ENCODE data around the gene PTPRJ.

DNA sequence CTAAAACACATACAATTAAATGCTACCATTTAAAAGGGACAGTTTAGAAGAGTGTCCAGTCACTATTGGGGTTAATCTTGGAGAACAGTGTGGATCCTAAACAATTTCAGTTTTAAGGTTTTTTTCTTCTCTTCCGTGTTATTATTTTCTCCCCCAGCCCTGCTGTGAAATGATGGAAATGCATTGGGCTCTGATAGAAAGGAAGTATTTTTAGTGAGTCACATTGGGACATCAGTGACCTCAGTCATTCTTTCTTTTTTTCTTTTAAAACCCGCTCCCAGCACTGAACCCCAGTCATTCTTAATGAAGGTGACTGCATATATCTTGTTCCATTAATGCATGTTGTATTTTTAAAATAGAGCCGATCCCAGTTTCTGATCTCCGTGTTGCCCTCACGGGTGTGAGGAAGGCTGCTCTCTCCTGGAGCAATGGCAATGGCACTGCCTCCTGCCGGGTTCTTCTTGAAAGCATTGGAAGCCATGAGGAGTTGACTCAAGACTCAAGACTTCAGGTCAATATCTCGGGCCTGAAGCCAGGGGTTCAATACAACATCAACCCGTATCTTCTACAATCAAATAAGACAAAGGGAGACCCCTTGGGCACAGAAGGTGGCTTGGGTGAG lies 143.0 kb downstream of the PTPRJ start:
- TF ChIP-seq, protein P1, sequence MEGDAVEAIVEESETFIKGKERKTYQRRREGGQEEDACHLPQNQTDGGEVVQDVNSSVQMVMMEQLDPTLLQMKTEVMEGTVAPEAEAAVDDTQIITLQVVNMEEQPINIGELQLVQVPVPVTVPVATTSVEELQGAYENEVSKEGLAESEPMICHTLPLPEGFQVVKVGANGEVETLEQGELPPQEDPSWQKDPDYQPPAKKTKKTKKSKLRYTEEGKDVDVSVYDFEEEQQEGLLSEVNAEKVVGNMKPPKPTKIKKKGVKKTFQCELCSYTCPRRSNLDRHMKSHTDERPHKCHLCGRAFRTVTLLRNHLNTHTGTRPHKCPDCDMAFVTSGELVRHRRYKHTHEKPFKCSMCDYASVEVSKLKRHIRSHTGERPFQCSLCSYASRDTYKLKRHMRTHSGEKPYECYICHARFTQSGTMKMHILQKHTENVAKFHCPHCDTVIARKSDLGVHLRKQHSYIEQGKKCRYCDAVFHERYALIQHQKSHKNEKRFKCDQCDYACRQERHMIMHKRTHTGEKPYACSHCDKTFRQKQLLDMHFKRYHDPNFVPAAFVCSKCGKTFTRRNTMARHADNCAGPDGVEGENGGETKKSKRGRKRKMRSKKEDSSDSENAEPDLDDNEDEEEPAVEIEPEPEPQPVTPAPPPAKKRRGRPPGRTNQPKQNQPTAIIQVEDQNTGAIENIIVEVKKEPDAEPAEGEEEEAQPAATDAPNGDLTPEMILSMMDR (conservative IDR thresholded peaks at IDR 0.05 in 1 of 2, IDR thresholded peaks at IDR 0.05 in 1 of 2; ENCODE audit: low read depth in 1 of 2, low read length in 2 of 2): no peak
- TF ChIP-seq EZH2 (IDR thresholded peaks at IDR 0.05; ENCODE audit: low read length, missing control alignments): no peak
